GOT3 (cell line): ENCODE results near the gene SEMA3B.
A peak's percentile ranks its signal among the peaks of the same experiment; 100 is the strongest.
"Not testable (repeated sequence)": the region's sequence is repeated elsewhere in the genome, so short reads cannot be mapped to it uniquely, and the experiment has no call there.

ENCODE experiments used
- DNase-seq: peaks from one replicate; lab custom pipeline; 2025; ENCODE audit warnings: mixed read lengths; lab: John Stamatoyannopoulos, UW

Gene SEMA3B

GRCh38 chr3:50237754-50238548 is 31.0 kb upstream of the SEMA3B start:
- DNase-seq: peak; percentile 44

- DNase-seq: no peak
These were observed 30.4 kb upstream of the SEMA3B start for GRCh38 chr3:50238549-50239026.

GRCh38 chr3:50239649-50240048 is 29.3 kb upstream of the SEMA3B start:
- no peak for DNase-seq

- DNase-seq: no peak
These were observed 27.8 kb upstream of the SEMA3B start for GRCh38 chr3:50241163-50241562.

GRCh38 chr3:50241713-50242380 is 27.1 kb upstream of the SEMA3B start:
- no peak for DNase-seq

- DNase-seq: no peak
These were observed 26.6 kb upstream of the SEMA3B start for GRCh38 chr3:50242381-50242770.

- DNase-seq: no peak
These were observed 25.9 kb upstream of the SEMA3B start for GRCh38 chr3:50242851-50243542.

GRCh38 chr3:50243543-50243895 is 25.4 kb upstream of the SEMA3B start:
- no peak for DNase-seq

- DNase-seq: not testable (repeated sequence)
These were observed 24.1 kb upstream of the SEMA3B start for GRCh38 chr3:50244813-50245212.

GRCh38 chr3:50245251-50245745 is 23.6 kb upstream of the SEMA3B start:
- DNase-seq: no peak

GRCh38 chr3:50245831-50246516 is 23.0 kb upstream of the SEMA3B start:
- DNase-seq: peak; percentile 75

- DNase-seq: peak; percentile 75
These were observed 22.4 kb upstream of the SEMA3B start for GRCh38 chr3:50246517-50246954.

GRCh38 chr3:50248387-50248786 is 20.6 kb upstream of the SEMA3B start:
- no peak for DNase-seq

GRCh38 chr3:50249457-50249856 is 19.5 kb upstream of the SEMA3B start:
- DNase-seq: no peak

- DNase-seq: no peak
These were observed 18.4 kb upstream of the SEMA3B start for GRCh38 chr3:50250514-50250913.

- DNase-seq: no peak
These were observed 17.7 kb upstream of the SEMA3B start for GRCh38 chr3:50251220-50251619.

- no peak for DNase-seq
These were observed 14.2 kb upstream of the SEMA3B start for GRCh38 chr3:50254577-50255250.

- DNase-seq: no peak
These were observed 13.7 kb upstream of the SEMA3B start for GRCh38 chr3:50255251-50255615.

- DNase-seq: no peak
These were observed 11.7 kb upstream of the SEMA3B start for GRCh38 chr3:50256978-50257890.

- no peak for DNase-seq
These were observed 10.8 kb upstream of the SEMA3B start for GRCh38 chr3:50258029-50258680.
